ENCODE results near the gene LIM2.
A peak's percentile ranks its signal among the peaks of the same experiment; 100 is the strongest.

LIM2 gene

GRCh38 chr19:51396175-51396574, 8.4 kb upstream of the LIM2 start:
- DNase-seq (ENCODE audit: low read depth): no peak

- DNase-seq (ENCODE audit: low read depth): peak; percentile 94
These were observed 6.5 kb upstream of the LIM2 start for GRCh38 chr19:51394050-51394836.

DNA sequence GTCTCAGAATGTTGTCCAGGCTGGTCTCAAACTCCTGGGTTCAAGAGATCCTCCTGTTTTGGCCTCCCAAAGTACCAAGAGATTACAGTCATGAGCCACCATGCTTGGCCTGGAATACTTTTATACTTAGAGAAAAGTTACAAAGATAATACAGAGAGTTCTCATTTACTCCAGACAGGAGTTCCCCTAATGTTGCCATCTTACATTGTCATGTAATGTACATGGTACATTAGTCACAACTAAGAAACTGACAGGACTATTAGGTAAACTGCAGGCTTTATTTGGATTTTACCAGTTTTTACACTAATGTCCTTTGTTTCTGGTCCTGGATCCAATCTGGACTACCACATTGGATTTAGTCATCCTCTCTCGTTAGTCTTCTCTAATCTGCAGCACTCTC, 4.9 kb upstream of the LIM2 start:
- no peak for DNase-seq (ENCODE audit: low read depth)

- DNase-seq (ENCODE audit: low read depth): no peak
These were observed 3.4 kb upstream of the LIM2 start for GRCh38 chr19:51391073-51391611.

DNA sequence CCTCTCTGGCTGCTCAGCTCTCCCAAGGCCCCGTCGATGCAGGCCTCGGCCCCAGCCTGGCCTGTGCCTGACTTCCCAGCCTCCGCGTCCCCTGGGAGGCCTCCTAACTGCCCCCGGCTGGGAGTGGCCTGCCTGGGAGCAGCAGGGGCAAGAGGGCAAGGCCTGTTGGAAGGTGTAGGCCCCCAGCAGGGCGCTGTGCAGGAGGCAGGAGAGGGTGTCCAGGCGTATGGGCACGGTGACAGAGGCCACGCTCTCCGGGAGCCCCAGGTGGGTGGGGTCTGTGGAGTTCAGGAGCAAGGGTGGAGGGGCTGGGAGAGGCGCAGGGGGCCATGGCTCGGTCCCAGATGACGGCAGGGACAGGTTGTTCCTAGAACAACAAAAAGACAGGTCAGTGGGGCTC, 1.4 kb upstream of the LIM2 start:
- no peak for DNase-seq (ENCODE audit: low read depth)

DNA sequence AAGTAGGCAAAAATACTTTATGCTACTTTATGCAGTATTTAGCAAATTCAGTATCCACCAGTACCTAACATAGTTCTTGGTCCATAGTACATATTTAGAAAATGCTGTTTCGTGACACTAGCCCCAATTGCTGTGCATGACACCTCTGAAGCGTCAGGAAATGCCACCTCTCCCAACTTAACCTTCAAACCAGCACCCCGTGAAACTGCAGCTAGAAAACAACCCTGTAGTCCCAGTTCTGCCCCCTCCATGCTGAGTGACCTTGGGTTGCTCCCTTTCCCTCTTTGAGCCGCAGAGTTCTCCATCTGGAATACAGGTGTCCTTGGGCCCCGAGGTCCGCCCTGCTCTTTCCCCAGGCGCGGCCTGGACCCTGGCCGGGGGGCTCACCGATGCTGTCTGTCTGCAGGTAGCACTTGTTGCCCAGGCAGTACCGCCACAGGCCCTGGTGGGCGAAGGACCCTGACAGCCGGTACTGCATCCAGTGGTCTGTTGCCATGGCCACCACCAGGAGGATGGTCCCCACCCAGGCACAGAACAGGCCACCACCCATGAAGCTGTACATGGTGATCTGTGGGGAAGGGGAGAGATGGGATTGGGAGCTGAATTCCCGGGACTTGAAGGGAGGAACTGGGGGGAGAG, 773 bp downstream of the LIM2 start:
- no peak for DNase-seq (ENCODE audit: low read depth)

DNA sequence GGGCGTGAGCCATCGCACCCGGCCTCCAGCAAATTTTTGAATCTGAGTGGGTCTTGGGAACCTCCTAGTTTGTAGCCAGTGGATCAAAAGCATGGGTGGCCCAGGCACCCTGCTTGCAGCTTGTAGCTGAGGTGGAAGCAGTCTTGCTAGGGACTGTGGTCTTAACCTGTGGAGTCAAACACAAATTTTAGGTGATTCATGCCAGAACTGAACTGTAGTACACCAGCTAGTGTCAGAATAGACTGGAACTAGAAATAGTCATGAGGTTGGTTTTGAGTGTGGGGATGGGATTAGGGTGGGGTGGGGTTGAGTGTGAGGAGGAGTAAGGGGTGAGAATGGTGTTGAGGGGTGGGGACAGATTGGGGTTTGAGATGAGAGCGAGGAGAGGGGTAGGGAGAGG, 5.8 kb downstream of the LIM2 start:
- no peak for DNase-seq (ENCODE audit: low read depth)

GRCh38 chr19:51380379-51380778, 7.4 kb downstream of the LIM2 start:
- no peak for DNase-seq (ENCODE audit: low read depth)

GRCh38 chr19:51377422-51377821, 10.4 kb downstream of the LIM2 start:
- DNase-seq (ENCODE audit: low read depth): no peak

DNA sequence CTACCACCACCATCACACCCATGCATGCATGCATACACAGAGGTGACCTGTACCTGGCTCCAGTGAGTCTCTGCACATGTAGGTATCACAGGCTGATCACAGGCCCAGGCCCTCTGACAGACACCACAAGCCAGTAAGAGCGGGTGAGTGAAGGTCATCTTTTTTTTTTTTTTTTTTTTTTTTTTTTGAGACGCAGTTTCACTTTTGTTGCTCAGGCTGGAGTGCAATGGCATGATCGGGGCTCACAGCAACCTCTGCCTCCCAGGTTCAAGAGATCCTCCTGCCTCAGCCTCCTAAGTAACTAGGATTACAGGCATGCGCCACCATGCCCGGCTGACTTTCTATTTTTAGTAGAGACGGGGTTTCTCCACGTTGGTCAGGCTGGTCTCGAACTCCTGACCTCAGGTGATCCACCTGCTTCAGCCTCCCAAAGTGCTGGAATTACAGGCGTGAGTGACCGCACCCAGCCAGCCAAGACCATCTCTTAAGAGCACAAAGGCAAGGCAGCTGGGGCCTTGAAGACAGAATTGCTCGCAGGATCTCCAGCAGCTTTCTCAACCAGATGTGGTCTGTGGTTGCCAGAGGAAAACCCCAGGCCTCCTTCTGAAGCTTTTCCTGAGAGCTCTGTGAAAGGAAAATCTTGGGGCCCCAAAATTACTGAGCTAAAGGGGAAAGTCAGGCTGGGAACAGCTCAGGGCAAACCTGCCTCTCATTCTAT, 12.1 kb downstream of the LIM2 start:
- DNase-seq (ENCODE audit: low read depth): no peak

GRCh38 chr19:51372649-51373504, 14.9 kb downstream of the LIM2 start, which contains the start of gene NKG7:
TSS of gene NKG7 (minus strand) at chr19:51372654. CDS start at chr19:51372535, 119 bp downstream.
- no peak for DNase-seq (ENCODE audit: low read depth)

- no peak for DNase-seq (ENCODE audit: low read depth)
These were observed 15.6 kb downstream of the LIM2 start for GRCh38 chr19:51372021-51372648.

GRCh38 chr19:51371186-51371690, 16.5 kb downstream of the LIM2 start:
- DNase-seq (ENCODE audit: low read depth): no peak

GRCh38 chr19:51370230-51370629, 17.5 kb downstream of the LIM2 start:
- no peak for DNase-seq (ENCODE audit: low read depth)

DNA sequence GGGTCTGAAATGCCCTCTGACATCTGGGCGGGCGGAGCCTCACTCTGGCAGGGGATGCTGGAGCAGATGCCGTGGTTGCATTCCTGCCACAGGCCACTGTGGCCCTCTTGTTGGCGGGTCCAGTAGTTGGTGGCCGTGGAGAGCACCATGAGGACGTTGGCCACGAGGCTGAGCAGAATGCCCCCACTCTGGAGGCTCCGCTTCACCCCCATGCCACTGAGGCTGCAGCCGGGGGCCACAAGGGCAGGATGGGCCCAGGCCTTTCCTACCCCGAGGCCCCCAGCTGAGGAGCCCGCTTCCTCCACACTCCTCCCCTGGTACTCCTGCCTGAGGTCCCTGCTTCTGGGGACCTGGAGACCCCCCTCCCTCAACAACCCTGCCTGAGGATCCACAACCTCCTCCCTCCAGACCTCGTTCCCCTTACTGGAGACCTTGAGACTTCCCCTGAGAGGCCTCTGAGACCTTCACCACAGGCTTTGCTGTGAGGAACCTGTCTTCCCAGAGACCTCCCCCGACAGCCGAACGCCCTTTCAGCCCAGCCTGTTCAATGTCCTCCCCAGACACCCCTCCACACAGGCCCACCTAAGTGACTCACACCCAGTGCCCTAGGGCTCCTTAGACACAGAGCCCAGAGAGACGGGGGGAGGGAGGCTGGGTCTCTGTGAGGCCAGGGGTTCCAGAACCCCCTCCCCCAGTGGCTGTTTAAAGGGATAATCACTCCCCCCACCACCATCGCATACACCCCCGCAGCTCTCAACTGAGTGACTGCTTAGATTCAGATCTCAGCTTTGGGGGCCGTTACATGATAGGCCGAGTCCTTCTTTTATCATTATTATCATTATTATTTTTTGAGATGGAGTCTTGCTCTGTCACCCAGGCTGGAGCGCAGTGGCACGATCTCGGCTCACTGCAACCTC, 19.1 kb downstream of the LIM2 start, which contains the start of gene CLDND2:
Gene CLDND2, minus strand, starts transcription at position 638 of the 917 bp plus-strand sequence. Its CDS starts 426 bp downstream, at position 212.
- no peak for DNase-seq (ENCODE audit: low read depth)

DNA sequence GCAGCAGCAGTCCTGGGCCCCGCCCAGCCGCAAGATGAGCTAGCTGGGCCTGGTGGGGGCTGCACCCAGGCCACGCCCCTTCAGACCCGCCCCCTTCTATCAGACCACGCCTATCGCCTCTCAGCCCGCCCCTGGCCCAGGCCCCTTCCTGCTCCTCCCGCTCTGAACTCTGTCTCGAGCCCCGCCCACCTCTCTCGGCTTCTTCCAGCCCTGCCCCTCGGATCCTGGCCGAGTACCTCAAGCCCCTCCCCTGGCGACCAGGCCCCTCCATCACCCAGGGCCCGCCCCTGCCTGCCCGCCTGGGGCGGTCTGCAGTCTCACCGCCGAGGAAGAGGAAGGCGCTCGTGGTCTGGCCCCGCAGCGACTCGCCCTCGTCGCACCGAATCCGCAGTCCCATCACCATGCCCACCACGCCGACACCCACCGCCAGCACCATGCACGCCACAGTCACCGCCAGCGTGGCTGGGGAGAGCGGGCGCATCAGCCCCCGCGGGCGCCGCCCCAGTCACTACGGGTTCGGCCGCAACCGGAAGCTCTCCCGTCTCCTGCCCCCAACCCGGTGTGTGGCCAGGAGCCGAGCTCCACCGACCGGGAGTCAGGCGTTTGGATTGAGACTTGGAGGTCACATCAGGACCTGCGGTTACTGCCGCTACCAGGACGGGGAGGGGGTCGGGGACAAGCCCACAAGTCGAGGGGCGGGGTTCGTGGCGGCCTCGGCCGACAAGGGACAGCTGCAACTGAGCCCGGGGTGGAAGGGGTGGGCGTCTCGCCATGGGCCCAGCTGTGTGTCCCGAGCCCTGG, 20.0 kb downstream of the LIM2 start:
- DNase-seq (ENCODE audit: low read depth): peak; percentile 87

DNA sequence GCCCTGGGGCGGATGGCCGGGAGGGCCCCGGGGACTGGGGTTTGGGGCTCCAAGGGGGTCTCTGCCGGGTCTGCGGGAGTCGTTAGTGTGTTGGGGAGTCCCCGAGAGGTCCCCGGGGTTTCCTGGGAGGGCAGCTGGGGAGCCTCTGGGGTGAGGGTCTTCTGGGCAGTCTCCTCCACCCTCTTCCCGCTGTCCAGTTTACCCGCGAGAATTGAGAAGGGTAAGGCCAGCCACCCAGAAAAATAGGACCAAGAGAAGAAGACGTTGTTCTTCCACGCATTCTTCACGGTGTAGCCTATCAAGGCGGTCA, 20.6 kb downstream of the LIM2 start:
- DNase-seq (ENCODE audit: low read depth): no peak

GRCh38 chr19:51366389-51367254, 21.2 kb downstream of the LIM2 start:
- DNase-seq (ENCODE audit: low read depth): peak; percentile 88

All from GM04503 (cell line).